ENCODE results near the gene F5. TPM values are rescaled to one million over a fixed set of nuclear protein-coding genes. Genes with fewer than 3 reads are reported as not detected.

F5 gene
- 100 to 1,000 TPM in 2 of 3 donors, 10 to 100 TPM in 1; 69.1 to 151 (median 149) TPM for total RNA-seq

GRCh38 chr1:169586395-169587255, at the start of gene F5:
TSS of gene F5 (minus strand) at chr1:169586481. CDS start at chr1:169586386, 95 bp downstream.
- Mint-ChIP-seq H3K36me3 (ENCODE audit: insufficient read depth) (peaks cover 8% of the 10 kb centered on the region), H3K27me3 (ENCODE audit: low read depth) (no peaks in the 10 kb centered on the region), H3K9me3 (no peaks in the 10 kb centered on the region), H3K4me1 (ENCODE audit: low read depth) (peaks cover 55% of the 10 kb centered on the region), H3K4me3 (peak within 1 kb of the TSS; percentile 95)
- ATAC-seq: peak; percentile 87 to 90
- peak; percentile 75 for DNase-seq

- ATAC-seq (no peak), DNase-seq (no peak)
- Mint-ChIP-seq H3K4me1 (ENCODE audit: low read depth) (peaks cover 19% of the 10 kb centered on the region), H3K4me3 (no peak overlapping the region), H3K36me3 (ENCODE audit: insufficient read depth) (peaks cover 4% of the 10 kb centered on the region), H3K9me3 (peaks cover 24% of the 10 kb centered on the region), H3K27me3 (ENCODE audit: low read depth) (no peaks in the 10 kb centered on the region)
Measured at GRCh38 chr1:169634877-169635276, 48.6 kb upstream of the F5 start.

GRCh38 chr1:169634145-169634544, 47.9 kb upstream of the F5 start:
- no peak for ATAC-seq
- no peaks in the 10 kb centered on the region for H3K27me3 Mint-ChIP-seq (ENCODE audit: low read depth)
- H3K4me3 Mint-ChIP-seq: no peak overlapping the region
- DNase-seq: no peak
- H3K9me3 Mint-ChIP-seq: peaks cover 20% of the 10 kb centered on the region
- H3K36me3 Mint-ChIP-seq (ENCODE audit: insufficient read depth): peaks cover 4% of the 10 kb centered on the region
- peaks cover 21% of the 10 kb centered on the region for H3K4me1 Mint-ChIP-seq (ENCODE audit: low read depth)

GRCh38 chr1:169631249-169631648, 45.0 kb upstream of the F5 start:
- Mint-ChIP-seq H3K36me3 (ENCODE audit: insufficient read depth) (peaks cover 4% of the 10 kb centered on the region), H3K4me1 (ENCODE audit: low read depth) (peaks cover 41% of the 10 kb centered on the region), H3K4me3 (no peak overlapping the region), H3K9me3 (peaks cover 17% of the 10 kb centered on the region), H3K27me3 (ENCODE audit: low read depth) (no peaks in the 10 kb centered on the region)
- no peak for ATAC-seq
- DNase-seq: no peak

- H3K36me3 Mint-ChIP-seq (ENCODE audit: insufficient read depth): peaks cover 4% of the 10 kb centered on the region
- H3K4me1 Mint-ChIP-seq (ENCODE audit: low read depth): peaks cover 53% of the 10 kb centered on the region
- peaks cover 13% of the 10 kb centered on the region for H3K9me3 Mint-ChIP-seq
- ATAC-seq: no peak
- H3K27me3 Mint-ChIP-seq (ENCODE audit: low read depth): no peaks in the 10 kb centered on the region
- no peak within 1 kb of the TSS for H3K4me3 Mint-ChIP-seq
- DNase-seq: no peak
Measured at GRCh38 chr1:169630006-169630405, 43.7 kb upstream of the F5 start, which contains the start of gene SELP. TSS of gene SELP (minus strand) at chr1:169630124. CDS start at chr1:169630074, 50 bp downstream.

GRCh38 chr1:169624912-169625311, 38.6 kb upstream of the F5 start:
- DNase-seq (no peak), ATAC-seq (no peak)
- peaks cover 2% of the 10 kb centered on the region for H3K27me3 Mint-ChIP-seq (ENCODE audit: low read depth)
- H3K4me3 Mint-ChIP-seq: no peak overlapping the region
- no peaks in the 10 kb centered on the region for H3K36me3 Mint-ChIP-seq (ENCODE audit: insufficient read depth)
- H3K9me3 Mint-ChIP-seq: no peaks in the 10 kb centered on the region
- H3K4me1 Mint-ChIP-seq (ENCODE audit: low read depth): peaks cover 68% of the 10 kb centered on the region

- no peak for DNase-seq
- H3K4me1 Mint-ChIP-seq (ENCODE audit: low read depth): peaks cover 60% of the 10 kb centered on the region
- H3K4me3 Mint-ChIP-seq: no peak overlapping the region
- peaks cover 2% of the 10 kb centered on the region for H3K27me3 Mint-ChIP-seq (ENCODE audit: low read depth)
- H3K9me3 Mint-ChIP-seq: no peaks in the 10 kb centered on the region
- H3K36me3 Mint-ChIP-seq (ENCODE audit: insufficient read depth): no peaks in the 10 kb centered on the region
- no peak for ATAC-seq
Measured at GRCh38 chr1:169624122-169624521, 37.8 kb upstream of the F5 start.

GRCh38 chr1:169623132-169623926, 37.0 kb upstream of the F5 start:
- H3K9me3 Mint-ChIP-seq: no peaks in the 10 kb centered on the region
- H3K27me3 Mint-ChIP-seq (ENCODE audit: low read depth): peaks cover 2% of the 10 kb centered on the region
- H3K4me1 Mint-ChIP-seq (ENCODE audit: low read depth): peaks cover 54% of the 10 kb centered on the region
- H3K4me3 Mint-ChIP-seq: no peak overlapping the region
- no peaks in the 10 kb centered on the region for H3K36me3 Mint-ChIP-seq (ENCODE audit: insufficient read depth)
- DNase-seq: no peak
- ATAC-seq: peak; percentile 43 to 53

- peaks cover 37% of the 10 kb centered on the region for H3K4me1 Mint-ChIP-seq (ENCODE audit: low read depth)
- no peaks in the 10 kb centered on the region for H3K9me3 Mint-ChIP-seq
- no peak for DNase-seq
- H3K27me3 Mint-ChIP-seq (ENCODE audit: low read depth): peaks cover 2% of the 10 kb centered on the region
- no peak for ATAC-seq
- H3K36me3 Mint-ChIP-seq (ENCODE audit: insufficient read depth): no peaks in the 10 kb centered on the region
- no peak overlapping the region for H3K4me3 Mint-ChIP-seq
Measured at GRCh38 chr1:169620565-169620964, 34.3 kb upstream of the F5 start.

- no peaks in the 10 kb centered on the region for H3K36me3 Mint-ChIP-seq (ENCODE audit: insufficient read depth)
- no peaks in the 10 kb centered on the region for H3K9me3 Mint-ChIP-seq
- peaks cover 2% of the 10 kb centered on the region for H3K27me3 Mint-ChIP-seq (ENCODE audit: low read depth)
- no peak overlapping the region for H3K4me3 Mint-ChIP-seq
- ATAC-seq (no peak), DNase-seq (no peak)
- H3K4me1 Mint-ChIP-seq (ENCODE audit: low read depth): peaks cover 20% of the 10 kb centered on the region
Measured at GRCh38 chr1:169618367-169618766, 32.1 kb upstream of the F5 start.

GRCh38 chr1:169615803-169616202, 29.5 kb upstream of the F5 start:
- Mint-ChIP-seq H3K9me3 (no peaks in the 10 kb centered on the region), H3K4me3 (no peak overlapping the region), H3K27me3 (ENCODE audit: low read depth) (peaks cover under 1% of the 10 kb centered on the region), H3K4me1 (ENCODE audit: low read depth) (peaks cover 14% of the 10 kb centered on the region), H3K36me3 (ENCODE audit: insufficient read depth) (no peaks in the 10 kb centered on the region)
- DNase-seq: no peak
- ATAC-seq: no peak

- Mint-ChIP-seq H3K9me3 (no peaks in the 10 kb centered on the region), H3K4me3 (no peak overlapping the region), H3K4me1 (ENCODE audit: low read depth) (peaks cover 16% of the 10 kb centered on the region)
Measured at GRCh38 chr1:169610858-169611257, 24.6 kb upstream of the F5 start.

GRCh38 chr1:169610108-169610507, 23.8 kb upstream of the F5 start:
- Mint-ChIP-seq H3K36me3 (ENCODE audit: insufficient read depth) (no peaks in the 10 kb centered on the region), H3K27me3 (ENCODE audit: low read depth) (no peaks in the 10 kb centered on the region), H3K9me3 (no peaks in the 10 kb centered on the region), H3K4me1 (ENCODE audit: low read depth) (peaks cover 18% of the 10 kb centered on the region), H3K4me3 (no peak overlapping the region)
- ATAC-seq: no peak
- DNase-seq: no peak

More at GRCh38 chr1:169610858-169611257, 24.6 kb upstream of the F5 start:
- no peaks in the 10 kb centered on the region for H3K27me3 Mint-ChIP-seq (ENCODE audit: low read depth)
- no peaks in the 10 kb centered on the region for H3K36me3 Mint-ChIP-seq (ENCODE audit: insufficient read depth)
- no peak for ATAC-seq
- no peak for DNase-seq

- ATAC-seq (no peak), DNase-seq (no peak)
- H3K4me1 Mint-ChIP-seq (ENCODE audit: low read depth): peaks cover 32% of the 10 kb centered on the region
- H3K9me3 Mint-ChIP-seq: no peaks in the 10 kb centered on the region
- no peaks in the 10 kb centered on the region for H3K27me3 Mint-ChIP-seq (ENCODE audit: low read depth)
- H3K4me3 Mint-ChIP-seq: no peak overlapping the region
- H3K36me3 Mint-ChIP-seq (ENCODE audit: insufficient read depth): peaks cover 2% of the 10 kb centered on the region
Measured at GRCh38 chr1:169608226-169608625, 21.9 kb upstream of the F5 start.

Measured in activated T-cell treated with anti-CD3 and anti-CD28 coated beads, Interleukin-2, amount 50 U/mL, for 4 hours (primary cell).